HG03025 (cell line): Measurements from ENCODE around the gene DOCK4.
"Not testable (repeated sequence)": the region's sequence is repeated elsewhere in the genome, so short reads cannot be mapped to it uniquely, and the experiment has no call there.

Source experiments
- ATAC-seq: cut with Tn5 transposase; IDR thresholded peaks from one replicate; pipeline ENCODE4 v1.9.1; 2021; ENCODE audit warnings: mild to moderate bottlenecking, moderate library complexity; ENCODE audit not compliant: unreplicated experiment, low FRiP score

Gene DOCK4, protein sequence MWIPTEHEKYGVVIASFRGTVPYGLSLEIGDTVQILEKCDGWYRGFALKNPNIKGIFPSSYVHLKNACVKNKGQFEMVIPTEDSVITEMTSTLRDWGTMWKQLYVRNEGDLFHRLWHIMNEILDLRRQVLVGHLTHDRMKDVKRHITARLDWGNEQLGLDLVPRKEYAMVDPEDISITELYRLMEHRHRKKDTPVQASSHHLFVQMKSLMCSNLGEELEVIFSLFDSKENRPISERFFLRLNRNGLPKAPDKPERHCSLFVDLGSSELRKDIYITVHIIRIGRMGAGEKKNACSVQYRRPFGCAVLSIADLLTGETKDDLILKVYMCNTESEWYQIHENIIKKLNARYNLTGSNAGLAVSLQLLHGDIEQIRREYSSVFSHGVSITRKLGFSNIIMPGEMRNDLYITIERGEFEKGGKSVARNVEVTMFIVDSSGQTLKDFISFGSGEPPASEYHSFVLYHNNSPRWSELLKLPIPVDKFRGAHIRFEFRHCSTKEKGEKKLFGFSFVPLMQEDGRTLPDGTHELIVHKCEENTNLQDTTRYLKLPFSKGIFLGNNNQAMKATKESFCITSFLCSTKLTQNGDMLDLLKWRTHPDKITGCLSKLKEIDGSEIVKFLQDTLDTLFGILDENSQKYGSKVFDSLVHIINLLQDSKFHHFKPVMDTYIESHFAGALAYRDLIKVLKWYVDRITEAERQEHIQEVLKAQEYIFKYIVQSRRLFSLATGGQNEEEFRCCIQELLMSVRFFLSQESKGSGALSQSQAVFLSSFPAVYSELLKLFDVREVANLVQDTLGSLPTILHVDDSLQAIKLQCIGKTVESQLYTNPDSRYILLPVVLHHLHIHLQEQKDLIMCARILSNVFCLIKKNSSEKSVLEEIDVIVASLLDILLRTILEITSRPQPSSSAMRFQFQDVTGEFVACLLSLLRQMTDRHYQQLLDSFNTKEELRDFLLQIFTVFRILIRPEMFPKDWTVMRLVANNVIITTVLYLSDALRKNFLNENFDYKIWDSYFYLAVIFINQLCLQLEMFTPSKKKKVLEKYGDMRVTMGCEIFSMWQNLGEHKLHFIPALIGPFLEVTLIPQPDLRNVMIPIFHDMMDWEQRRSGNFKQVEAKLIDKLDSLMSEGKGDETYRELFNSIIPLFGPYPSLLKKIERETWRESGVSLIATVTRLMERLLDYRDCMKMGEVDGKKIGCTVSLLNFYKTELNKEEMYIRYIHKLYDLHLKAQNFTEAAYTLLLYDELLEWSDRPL (N-terminal part only)

DNA sequence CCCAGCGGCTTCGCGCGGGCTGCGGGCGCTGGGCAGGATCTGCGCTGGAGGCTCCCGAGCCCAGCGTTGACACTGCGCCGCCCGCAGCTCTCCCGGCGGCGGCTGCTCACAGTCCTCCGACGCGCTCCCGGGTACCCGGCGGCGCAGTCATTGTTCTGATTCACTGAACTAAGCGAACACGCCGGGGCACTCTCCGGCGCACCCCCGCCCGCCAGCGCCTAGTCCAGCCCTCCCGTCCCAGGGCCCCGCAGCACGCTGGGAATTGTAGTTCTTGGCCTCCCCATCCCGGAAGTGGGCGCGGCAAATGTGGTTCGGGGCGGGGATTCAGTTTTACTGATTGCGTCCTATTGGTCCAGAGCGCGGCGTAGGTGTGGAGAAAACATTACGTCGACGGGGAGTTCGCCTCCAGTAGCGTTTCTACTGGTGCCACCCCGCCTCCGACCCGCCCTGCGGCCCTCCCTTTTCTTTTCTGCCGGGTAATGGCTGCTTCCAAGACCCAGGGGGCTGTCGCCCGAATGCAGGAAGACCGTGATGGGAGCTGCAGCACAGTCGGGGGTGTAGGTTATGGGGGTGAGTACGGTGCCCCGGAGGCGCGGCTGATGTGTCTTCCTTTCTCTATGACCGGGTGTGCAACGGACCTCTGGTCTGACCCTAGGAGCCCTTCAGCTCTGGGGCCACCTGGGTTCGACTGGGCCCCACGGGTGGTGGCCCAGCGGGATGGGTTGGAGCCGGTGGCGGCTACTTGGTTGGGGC is at the start of gene DOCK4, which contains the start of gene ZNF277:
Gene DOCK4 (minus strand): TSS at position 162 of the 753 bp plus-strand sequence. CDS start 261 bp downstream, outside the sequence.
Gene ZNF277 (plus strand): TSS at position 458 of the 753 bp plus-strand sequence. CDS start 22 bp downstream, at position 480.
- ATAC-seq: peak; percentile 95

DNA sequence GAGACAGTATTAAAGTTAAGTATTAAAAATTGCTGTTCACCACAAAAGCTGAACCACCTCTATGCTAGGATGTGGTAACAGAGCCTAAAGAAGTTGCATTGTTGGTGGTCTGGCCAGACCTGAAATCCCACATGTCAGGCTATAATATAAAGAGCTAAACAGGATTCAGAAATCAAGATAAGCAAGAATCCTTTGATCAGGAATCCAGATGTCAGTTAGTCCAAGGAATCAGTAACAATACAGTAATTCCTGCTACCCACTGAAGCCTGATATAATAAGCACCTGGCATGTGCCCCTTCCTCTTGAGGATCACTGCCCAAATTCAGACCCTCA is 49.2 kb upstream of the DOCK4 start:
- no peak for ATAC-seq

DNA sequence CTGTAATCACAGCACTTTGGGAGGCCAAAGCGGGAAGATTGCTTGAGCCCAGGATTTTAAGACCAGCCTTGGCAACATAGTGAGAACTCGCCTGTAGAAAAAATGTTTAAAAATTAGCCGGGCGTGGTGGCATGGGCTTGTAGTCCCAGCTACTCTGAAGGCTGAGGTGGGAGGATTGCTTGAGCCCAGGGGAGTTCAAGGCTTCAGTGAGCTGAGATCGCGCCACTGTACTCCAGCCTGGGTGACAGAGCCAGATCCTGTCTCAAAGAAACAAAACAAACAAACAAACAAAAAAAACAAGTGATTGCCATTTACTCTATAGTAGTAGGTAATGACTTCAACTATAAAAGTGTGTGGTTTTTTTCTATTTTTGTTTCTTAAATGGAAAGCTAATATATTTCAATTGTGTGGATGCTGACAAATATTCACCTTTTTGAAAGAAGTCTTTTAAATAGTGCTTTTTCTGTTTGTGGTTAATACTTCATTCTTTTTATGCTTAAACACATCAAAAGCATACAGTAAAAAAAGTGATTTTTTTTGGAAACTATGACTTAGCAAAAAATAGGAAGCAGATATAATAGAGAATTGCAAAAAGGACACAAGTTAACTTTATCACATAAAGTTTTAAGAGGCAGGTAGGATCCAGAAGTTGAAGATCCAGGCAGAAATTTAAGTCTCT is 48.6 kb upstream of the DOCK4 start:
- no peak for ATAC-seq

- ATAC-seq: no peak
Observed at GRCh38 chr7:112254156-112254555, 48.0 kb upstream of the DOCK4 start.

GRCh38 chr7:112252691-112253090 is 46.5 kb upstream of the DOCK4 start:
- no peak for ATAC-seq

DNA sequence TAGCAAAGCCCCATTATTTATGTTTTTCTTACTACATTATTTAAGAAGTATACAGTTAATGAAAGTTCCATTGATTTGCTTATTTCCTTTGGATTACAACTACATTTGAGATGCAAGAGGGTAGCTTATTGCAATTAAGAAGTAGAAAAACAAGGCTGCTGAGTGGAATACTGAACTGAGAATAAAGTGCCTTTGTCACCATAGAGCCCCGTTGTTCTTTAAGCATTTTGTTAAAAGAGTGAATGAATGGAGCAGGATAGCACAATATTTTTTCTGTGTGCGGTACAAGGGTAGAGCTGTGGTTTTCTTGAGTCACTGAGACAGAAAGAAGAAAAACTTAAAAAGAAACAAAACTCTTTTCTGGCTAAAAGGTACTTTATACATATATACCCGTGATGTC is 45.9 kb upstream of the DOCK4 start:
- ATAC-seq: no peak

DNA sequence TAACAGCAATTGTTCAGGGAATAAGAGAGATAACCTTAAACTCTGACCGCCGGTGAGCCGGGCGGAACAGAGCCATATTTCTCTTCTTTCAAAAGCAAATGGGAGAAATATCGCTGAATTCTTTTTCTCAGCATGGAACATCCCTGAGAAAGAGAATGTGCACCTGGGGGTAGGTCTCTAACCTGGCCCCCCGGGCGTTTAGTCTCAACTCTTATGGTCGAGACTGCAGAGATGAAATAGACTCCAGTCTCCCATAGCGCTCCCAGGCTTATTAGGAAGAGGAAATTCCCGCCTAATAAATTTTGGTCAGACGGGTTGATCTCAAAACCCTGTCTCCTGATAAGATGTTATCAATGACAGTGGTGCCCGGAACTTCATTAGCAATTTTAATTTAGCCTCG is 43.8 kb upstream of the DOCK4 start:
- not testable (repeated sequence) for ATAC-seq

GRCh38 chr7:112248598-112248997 is 42.4 kb upstream of the DOCK4 start:
- ATAC-seq: no peak

DNA sequence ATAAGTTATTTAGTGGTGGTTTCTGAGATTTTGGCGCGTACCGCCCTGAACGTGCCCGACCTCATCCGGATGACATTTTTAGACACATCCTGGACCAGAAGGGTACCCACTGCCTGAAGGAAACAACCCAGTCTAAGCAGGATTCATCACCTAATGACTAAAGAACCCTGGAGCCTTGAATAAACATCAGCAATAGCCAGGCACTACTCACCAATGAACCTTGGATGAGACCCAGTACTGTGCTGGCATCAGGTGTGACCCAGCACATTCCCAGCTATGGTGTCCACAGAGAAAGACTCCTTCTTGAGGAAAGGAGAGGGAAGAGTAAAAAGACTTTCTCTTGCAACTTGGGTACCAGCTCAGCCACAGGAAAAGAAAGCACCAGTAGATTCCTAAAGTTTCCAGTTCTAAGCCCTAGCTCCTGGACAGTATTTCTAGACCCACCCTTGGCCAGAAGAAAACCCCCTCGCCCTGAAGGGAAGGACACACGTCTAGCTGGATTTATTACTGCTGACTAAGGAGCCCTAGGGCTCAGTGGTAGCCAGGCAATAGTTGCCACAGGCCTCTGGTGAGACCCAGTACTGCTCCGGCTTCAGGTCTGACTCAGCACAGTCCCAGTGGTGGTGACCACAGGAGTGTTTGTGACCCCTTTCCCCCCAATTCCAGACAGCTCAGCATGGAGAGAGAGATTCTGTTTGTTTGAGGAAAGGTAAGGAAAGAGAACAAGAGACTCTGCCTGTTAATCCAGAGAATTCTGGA is 32.8 kb upstream of the DOCK4 start:
- ATAC-seq: no peak

GRCh38 chr7:112238330-112238729 is 32.1 kb upstream of the DOCK4 start:
- ATAC-seq: no peak

- no peak for ATAC-seq
Observed at GRCh38 chr7:112236597-112236996, 30.4 kb upstream of the DOCK4 start.

GRCh38 chr7:112234147-112234546 is 27.9 kb upstream of the DOCK4 start:
- no peak for ATAC-seq

DNA sequence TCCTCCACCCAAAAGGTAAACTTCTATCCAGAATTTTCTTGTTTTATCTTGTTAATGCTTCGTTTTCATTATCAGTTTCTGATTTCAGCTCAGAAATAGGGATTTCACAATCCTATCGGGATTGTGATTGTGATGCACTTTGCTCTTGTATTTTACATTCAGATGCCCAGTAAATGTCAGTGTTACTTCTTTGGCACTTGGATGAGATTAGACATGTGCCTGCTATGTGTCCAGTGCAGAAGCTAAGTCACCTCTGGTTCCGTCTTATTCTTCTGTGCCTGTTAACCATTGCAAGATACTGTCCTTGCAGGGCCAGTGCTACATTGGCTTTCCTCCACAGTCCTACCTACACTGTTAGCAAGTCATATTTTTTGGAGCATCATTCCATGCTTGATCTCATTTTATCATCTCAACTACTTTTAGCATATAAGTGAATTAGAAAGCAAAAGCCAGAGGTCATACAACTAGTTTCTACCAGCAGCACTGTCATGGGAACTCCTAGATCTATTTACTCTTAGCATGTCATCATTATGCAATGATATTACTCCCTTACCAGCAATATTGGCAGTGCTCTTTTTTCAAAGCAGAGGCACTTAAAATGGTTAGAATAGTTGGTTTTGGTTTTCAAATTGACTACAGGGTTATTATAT is 27.0 kb upstream of the DOCK4 start:
- no peak for ATAC-seq

DNA sequence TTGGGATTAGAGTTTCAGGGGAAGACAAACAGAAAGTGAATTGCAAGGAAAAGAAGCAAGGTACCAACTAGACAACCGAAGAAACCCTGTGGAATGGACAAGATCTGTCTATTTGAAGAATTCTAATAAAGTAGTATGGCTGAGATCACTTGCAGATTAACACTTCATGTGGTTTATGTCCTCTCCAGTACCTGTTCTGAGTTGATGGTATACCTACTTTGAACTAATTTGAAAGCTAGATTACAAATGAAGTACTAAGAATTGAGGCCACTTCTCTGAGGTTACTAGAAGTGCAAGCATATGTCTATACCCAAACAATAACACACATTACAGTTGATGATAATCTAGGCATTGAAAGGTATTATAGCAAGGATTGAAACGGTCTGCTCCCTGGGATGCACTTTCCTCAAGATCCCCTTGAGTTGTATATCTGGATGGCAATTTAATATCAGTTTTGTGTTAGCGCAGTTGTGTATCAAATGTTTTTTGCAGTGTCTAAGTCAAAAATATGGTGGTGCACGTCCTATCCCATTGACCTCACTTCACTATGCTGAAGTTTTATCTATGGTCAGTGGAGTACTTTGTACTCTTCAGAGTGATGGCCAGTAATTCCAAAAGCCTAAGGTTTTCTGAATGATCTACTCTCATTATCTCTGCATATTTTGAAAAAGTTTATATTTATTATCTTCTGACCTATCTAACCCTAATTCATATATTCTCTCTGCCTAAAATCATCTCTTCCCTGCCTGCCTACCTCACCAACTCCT is 26.2 kb upstream of the DOCK4 start:
- no peak for ATAC-seq

DNA sequence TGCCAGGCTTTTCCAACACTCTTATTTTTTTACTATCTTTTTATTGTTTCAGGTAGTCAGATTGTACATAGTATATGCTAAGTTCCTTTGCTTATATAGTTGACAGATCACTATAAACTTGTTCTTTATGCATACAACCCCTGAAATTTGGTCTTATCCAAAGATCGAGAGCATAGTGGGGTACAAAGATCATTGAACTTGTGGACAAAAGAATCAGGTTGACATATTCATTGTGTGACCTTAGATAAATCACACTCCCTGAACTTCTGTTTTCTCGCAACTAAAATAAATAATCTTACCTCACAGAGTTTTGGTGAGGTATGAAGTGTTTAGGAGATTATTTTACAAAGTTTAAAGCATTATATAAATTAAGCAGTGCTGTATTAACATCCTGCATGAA is 22.4 kb upstream of the DOCK4 start:
- no peak for ATAC-seq

DNA sequence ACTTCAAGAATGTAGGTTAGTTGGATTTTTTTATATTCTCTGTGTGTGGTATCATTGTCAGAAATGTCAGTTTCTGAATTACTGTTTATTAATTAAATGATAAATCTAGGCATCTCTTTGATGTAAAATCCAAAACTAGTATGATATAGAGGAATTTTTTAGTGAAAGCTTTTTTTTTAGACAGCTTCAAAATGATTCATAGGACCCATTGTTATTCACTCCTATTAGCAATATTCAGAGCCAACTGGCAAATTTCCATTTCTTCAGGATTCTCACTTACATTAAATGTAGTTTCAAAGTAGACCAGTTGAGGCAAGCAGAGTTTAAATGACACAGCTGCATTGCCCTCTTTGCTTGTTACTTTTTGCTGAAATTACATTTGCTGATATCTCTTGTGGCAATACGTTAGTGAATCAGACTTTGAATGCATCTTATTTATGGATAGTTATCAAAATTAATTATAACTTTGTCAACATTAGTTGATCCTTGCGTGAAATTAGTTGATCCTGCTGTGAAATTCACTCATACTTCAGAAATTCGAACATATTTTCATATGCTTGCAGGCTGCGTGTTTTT is 20.6 kb upstream of the DOCK4 start:
- ATAC-seq: no peak

- ATAC-seq: no peak
Observed at GRCh38 chr7:112225006-112225405, 18.8 kb upstream of the DOCK4 start.
